Measurements from ENCODE around the gene TKTL2. TPM values are rescaled to one million over a fixed set of nuclear protein-coding genes. Genes with fewer than 3 reads are reported as not detected.

TKTL2 gene
- total and polyA plus RNA-seq, 2 experiments from 2014 or later = 0.07 TPM; not detected in 1

DNA sequence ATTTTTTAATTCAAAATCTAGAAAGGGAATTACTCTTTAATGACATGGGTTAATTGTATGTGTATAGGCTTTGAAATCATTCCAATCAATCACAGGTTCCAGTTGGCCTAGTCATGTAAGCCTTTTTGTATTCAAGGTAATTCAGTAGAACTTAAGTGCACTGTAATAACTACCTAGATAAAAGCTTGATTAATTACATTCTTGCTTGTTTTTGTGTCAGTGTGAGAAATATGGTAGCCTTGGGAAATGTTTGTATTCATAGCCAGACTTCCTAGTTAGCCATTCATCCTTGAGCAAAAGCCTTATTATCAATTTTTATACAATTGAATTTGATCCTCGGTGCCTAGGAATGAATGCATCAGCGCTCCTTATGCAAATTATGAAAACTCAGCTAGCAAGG lies 33.5 kb downstream of the TKTL2 start:
- Histone ChIP-seq H3K36me3 (ENCODE audit: insufficient read depth) (no peaks in the 10 kb centered on the region), H3K27me3 (ENCODE audit: insufficient read depth) (no peaks in the 10 kb centered on the region), H3K4me2 (no peak overlapping the region), H4K20me1 (replicated peaks; ENCODE audit: insufficient read depth) (no peaks in the 10 kb centered on the region), H3K9me2 (ENCODE audit: insufficient read depth) (no peaks in the 10 kb centered on the region), H3K79me2 (replicated peaks; ENCODE audit: insufficient read depth) (no peaks in the 10 kb centered on the region), H3K27ac (ENCODE audit: low read depth) (no peak overlapping the region), H2AFZ (no peak overlapping the region), H3F3A (replicated peaks; ENCODE audit: low read depth) (no peaks in the 10 kb centered on the region), H3K4me1 (ENCODE audit: insufficient read depth) (no peaks in the 10 kb centered on the region), H3K4me3 (no peak overlapping the region)
- Mint-ChIP-seq H3K36me3 (ENCODE audit: low read depth) (no peaks in the 10 kb centered on the region), H3K9me3 (no peaks in the 10 kb centered on the region), H3K27ac (no peak overlapping the region), H3K4me1 (peaks cover 5% of the 10 kb centered on the region; the same call in 2 of the 3 replicates), H3K4me3 (no peak overlapping the region), H3K27me3 (ENCODE audit: insufficient read depth, low read depth, poor library complexity) (no peaks in the 10 kb centered on the region)
- TF ChIP-seq, protein P1, sequence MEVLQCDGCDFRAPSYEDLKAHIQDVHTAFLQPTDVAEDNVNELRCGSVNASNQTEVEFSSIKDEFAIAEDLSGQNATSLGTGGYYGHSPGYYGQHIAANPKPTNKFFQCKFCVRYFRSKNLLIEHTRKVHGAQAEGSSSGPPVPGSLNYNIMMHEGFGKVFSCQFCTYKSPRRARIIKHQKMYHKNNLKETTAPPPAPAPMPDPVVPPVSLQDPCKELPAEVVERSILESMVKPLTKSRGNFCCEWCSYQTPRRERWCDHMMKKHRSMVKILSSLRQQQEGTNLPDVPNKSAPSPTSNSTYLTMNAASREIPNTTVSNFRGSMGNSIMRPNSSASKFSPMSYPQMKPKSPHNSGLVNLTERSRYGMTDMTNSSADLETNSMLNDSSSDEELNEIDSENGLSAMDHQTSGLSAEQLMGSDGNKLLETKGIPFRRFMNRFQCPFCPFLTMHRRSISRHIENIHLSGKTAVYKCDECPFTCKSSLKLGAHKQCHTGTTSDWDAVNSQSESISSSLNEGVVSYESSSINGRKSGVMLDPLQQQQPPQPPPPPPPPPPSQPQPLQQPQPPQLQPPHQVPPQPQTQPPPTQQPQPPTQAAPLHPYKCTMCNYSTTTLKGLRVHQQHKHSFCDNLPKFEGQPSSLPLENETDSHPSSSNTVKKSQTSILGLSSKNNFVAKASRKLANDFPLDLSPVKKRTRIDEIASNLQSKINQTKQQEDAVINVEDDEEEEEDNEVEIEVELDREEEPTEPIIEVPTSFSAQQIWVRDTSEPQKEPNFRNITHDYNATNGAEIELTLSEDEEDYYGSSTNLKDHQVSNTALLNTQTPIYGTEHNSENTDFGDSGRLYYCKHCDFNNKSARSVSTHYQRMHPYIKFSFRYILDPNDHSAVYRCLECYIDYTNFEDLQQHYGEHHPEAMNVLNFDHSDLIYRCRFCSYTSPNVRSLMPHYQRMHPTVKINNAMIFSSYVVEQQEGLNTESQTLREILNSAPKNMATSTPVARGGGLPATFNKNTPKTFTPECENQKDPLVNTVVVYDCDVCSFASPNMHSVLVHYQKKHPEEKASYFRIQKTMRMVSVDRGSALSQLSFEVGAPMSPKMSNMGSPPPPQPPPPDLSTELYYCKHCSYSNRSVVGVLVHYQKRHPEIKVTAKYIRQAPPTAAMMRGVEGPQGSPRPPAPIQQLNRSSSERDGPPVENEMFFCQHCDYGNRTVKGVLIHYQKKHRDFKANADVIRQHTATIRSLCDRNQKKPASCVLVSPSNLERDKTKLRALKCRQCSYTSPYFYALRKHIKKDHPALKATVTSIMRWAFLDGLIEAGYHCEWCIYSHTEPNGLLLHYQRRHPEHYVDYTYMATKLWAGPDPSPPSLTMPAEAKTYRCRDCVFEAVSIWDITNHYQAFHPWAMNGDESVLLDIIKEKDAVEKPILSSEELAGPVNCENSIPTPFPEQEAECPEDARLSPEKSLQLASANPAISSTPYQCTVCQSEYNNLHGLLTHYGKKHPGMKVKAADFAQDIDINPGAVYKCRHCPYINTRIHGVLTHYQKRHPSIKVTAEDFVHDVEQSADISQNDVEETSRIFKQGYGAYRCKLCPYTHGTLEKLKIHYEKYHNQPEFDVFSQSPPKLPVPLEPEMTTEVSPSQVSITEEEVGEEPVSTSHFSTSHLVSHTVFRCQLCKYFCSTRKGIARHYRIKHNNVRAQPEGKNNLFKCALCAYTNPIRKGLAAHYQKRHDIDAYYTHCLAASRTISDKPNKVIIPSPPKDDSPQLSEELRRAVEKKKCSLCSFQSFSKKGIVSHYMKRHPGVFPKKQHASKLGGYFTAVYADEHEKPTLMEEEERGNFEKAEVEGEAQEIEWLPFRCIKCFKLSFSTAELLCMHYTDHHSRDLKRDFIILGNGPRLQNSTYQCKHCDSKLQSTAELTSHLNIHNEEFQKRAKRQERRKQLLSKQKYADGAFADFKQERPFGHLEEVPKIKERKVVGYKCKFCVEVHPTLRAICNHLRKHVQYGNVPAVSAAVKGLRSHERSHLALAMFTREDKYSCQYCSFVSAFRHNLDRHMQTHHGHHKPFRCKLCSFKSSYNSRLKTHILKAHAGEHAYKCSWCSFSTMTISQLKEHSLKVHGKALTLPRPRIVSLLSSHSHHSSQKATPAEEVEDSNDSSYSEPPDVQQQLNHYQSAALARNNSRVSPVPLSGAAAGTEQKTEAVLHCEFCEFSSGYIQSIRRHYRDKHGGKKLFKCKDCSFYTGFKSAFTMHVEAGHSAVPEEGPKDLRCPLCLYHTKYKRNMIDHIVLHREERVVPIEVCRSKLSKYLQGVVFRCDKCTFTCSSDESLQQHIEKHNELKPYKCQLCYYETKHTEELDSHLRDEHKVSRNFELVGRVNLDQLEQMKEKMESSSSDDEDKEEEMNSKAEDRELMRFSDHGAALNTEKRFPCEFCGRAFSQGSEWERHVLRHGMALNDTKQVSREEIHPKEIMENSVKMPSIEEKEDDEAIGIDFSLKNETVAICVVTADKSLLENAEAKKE (CRISPR knock-in tag; IDR thresholded peaks at IDR 0.05) = no peak
- TF ChIP-seq, protein P2, sequence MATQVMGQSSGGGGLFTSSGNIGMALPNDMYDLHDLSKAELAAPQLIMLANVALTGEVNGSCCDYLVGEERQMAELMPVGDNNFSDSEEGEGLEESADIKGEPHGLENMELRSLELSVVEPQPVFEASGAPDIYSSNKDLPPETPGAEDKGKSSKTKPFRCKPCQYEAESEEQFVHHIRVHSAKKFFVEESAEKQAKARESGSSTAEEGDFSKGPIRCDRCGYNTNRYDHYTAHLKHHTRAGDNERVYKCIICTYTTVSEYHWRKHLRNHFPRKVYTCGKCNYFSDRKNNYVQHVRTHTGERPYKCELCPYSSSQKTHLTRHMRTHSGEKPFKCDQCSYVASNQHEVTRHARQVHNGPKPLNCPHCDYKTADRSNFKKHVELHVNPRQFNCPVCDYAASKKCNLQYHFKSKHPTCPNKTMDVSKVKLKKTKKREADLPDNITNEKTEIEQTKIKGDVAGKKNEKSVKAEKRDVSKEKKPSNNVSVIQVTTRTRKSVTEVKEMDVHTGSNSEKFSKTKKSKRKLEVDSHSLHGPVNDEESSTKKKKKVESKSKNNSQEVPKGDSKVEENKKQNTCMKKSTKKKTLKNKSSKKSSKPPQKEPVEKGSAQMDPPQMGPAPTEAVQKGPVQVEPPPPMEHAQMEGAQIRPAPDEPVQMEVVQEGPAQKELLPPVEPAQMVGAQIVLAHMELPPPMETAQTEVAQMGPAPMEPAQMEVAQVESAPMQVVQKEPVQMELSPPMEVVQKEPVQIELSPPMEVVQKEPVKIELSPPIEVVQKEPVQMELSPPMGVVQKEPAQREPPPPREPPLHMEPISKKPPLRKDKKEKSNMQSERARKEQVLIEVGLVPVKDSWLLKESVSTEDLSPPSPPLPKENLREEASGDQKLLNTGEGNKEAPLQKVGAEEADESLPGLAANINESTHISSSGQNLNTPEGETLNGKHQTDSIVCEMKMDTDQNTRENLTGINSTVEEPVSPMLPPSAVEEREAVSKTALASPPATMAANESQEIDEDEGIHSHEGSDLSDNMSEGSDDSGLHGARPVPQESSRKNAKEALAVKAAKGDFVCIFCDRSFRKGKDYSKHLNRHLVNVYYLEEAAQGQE (IDR thresholded peaks at IDR 0.05; ENCODE audit: unreplicated experiment) = no peak
- TF ChIP-seq ZNF331 (CRISPR knock-in tag; IDR thresholded peaks at IDR 0.05; ENCODE audit: low read depth) = no peak
- TF ChIP-seq NANOG (IDR thresholded peaks at IDR 0.05; ENCODE audit: borderline replicate concordance) = no peak
- no peak for TF ChIP-seq EZH2phosphoT487 (IDR thresholded peaks at IDR 0.05; ENCODE audit: unreplicated experiment)
- TF ChIP-seq EZH2 (IDR thresholded peaks at IDR 0.05; ENCODE audit: low read depth, unreplicated experiment) = no peak
- no peak for TF ChIP-seq STAT1 (IDR thresholded peaks at IDR 0.05; ENCODE audit: unreplicated experiment)
- no peak for TF ChIP-seq ZNF114 (CRISPR knock-in tag; IDR thresholded peaks at IDR 0.05)
- TF ChIP-seq, protein P3, sequence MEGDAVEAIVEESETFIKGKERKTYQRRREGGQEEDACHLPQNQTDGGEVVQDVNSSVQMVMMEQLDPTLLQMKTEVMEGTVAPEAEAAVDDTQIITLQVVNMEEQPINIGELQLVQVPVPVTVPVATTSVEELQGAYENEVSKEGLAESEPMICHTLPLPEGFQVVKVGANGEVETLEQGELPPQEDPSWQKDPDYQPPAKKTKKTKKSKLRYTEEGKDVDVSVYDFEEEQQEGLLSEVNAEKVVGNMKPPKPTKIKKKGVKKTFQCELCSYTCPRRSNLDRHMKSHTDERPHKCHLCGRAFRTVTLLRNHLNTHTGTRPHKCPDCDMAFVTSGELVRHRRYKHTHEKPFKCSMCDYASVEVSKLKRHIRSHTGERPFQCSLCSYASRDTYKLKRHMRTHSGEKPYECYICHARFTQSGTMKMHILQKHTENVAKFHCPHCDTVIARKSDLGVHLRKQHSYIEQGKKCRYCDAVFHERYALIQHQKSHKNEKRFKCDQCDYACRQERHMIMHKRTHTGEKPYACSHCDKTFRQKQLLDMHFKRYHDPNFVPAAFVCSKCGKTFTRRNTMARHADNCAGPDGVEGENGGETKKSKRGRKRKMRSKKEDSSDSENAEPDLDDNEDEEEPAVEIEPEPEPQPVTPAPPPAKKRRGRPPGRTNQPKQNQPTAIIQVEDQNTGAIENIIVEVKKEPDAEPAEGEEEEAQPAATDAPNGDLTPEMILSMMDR (conservative IDR thresholded peaks at IDR 0.05; ENCODE audit: low read depth in 2 of 2) = no peak
- DNase-seq (ENCODE audit: low spot score) = no peak
- ATAC-seq = no peak
